ENCODE data around the gene CDK6. TPM values are rescaled to one million over a fixed set of nuclear protein-coding genes. Genes with fewer than 3 reads are reported as not detected.

Gene CDK6
- total and polyA plus RNA-seq, 10 of the 15 experiments (the other 5 are each of a cell fraction or from before 2014, with no cell fraction given), result 8.0 to 118 (median 45.8) TPM

DNA sequence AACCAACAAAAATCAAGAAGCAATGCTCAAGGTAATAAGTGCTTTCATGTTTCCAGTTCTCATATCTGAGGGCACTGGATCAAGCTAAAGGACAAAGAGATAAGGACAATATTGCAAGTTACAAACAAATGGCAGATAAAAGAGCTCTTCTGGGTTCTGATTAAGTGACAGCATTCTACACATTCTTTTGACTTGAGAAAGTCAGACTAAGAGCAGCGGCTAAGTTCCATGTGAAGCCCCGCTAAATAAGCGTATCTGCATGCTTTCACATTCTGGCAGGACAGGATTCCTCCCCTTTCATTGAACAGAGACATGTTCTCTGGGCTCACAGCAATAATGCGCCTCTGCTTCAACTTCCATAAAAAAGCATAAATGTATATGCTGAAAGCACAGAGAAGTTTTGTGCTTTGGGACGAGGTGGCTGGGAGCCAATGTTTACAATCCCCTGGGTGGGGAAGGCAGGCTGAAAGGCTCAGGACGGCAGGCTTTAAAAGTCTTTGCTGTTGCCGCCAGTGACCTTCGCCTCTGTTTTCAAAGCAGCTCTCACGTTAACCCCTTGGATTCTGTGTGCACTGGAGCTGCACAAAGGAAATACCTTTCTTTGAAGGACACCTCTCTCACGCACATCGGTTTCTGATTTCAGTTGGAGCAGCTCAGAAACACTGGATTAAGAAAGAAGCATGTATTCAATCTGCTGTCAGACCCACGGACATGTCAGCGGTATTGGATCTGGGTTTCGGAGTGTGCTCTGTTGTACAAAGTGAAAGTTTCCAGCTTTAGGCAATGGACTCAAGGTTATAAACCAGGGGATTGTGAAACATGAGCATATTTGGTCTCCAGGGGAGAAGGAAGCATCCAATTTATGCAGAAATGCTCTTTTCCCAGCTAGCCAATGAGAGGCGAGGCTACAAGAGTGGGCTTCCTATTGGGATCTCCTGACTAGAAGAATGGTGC, 140.8 kb downstream of the CDK6 start:
- 94% methylated on average over 15 of the region's 15 CpGs for WGBS (ENCODE audit: insufficient coverage, insufficient replicate concordance, low lambda C conversion rate, missing lambda C conversion rate)
- no TSS peak for BruUV-seq (replicated peaks)
- ATAC-seq, result no peak
- Histone ChIP-seq H4K20me1 (ENCODE audit: control insufficient read depth, insufficient read depth) (no peaks in the 10 kb centered on the region), H3K79me2 (ENCODE audit: control insufficient read depth, insufficient read depth, low read length) (peaks cover 1% of the 10 kb centered on the region), H3K36me3 (ENCODE audit: control insufficient read depth in 2 of 2, insufficient read depth in 2 of 2, low read length in 1 of 2) (peaks cover 0 to 8% of the 10 kb centered on the region in 2 experiments), H3K4me2 (ENCODE audit: control insufficient read depth, insufficient read depth) (no peak overlapping the region), H3K9me3 (replicated peaks; ENCODE audit: control insufficient read depth, insufficient read depth, low read length) (peaks cover 5% of the 10 kb centered on the region), H3K27ac (ENCODE audit: control insufficient read depth, insufficient read depth) (no peak overlapping the region), H2AFZ (ENCODE audit: control insufficient read depth, low read depth, low read length) (no peak overlapping the region), H3K27me3 (replicated peaks in 1 of 2; ENCODE audit: control insufficient read depth in 2 of 2, insufficient read depth in 2 of 2, low read length in 1 of 2) (no peaks in the 10 kb centered on the region), H3K4me3 (no peak overlapping the region), H3K9ac (ENCODE audit: control insufficient read depth, insufficient read depth, low read length) (no peak overlapping the region), H3K4me1 (ENCODE audit: control insufficient read depth, insufficient read depth, low read length) (no peaks in the 10 kb centered on the region)
- no peak for FAIRE-seq
- in situ Hi-C loops (cut with MboI) (loop anchor here (5.0 to 10.0 kb wide), 2 partner anchors 137 to 359 kb away; no protein-coding TSS in a partner anchor), intact Hi-C loops (cut with micrococcal nuclease; ENCODE audit: unreplicated experiment) (no loop called here)
- CTCF ChIA-PET, result interaction anchor here (0.6 to 1.5 kb wide), 3 partner anchors 138 to 359 kb away, joined by 3 to 5 read pairs (median 4); no protein-coding TSS in a partner anchor
- POLR2A ChIA-PET, result interaction anchor here (1.1 kb wide), 1 partner anchor 10 kb away, joined by 4 read pairs; no protein-coding TSS in a partner anchor
- no peak for DNase-seq (ENCODE audit: low read depth, low spot score)
- SMC1A ChIA-PET (ENCODE audit: uncharacterized antibody, unreplicated experiment), result interaction anchor here (0.7 to 2.8 kb wide), 12 partner anchors 8 to 136 kb away, joined by 3 to 8 read pairs (median 3); no protein-coding TSS in a partner anchor
- RAD21 ChIA-PET (ENCODE audit: unreplicated experiment), result interaction anchor here (1.1 to 3.5 kb wide), 2 partner anchors 75 to 137 kb away, joined by 6 to 23 read pairs; no protein-coding TSS in a partner anchor
- no peak for TF ChIP-seq KAT2A (conservative IDR thresholded peaks at IDR 0.05; ENCODE audit: control insufficient read depth, low read depth, low read length)
- no peak for TF ChIP-seq RELA (IDR thresholded peaks at IDR 0.05; ENCODE audit: borderline replicate concordance, partially characterized antibody)
- TF ChIP-seq NBN (IDR thresholded peaks at IDR 0.05), result no peak
- no peak for TF ChIP-seq SIN3A (IDR thresholded peaks at IDR 0.05; ENCODE audit: low read depth, low read length)
- no peak for TF ChIP-seq NR2C1 (IDR thresholded peaks at IDR 0.05)

DNA sequence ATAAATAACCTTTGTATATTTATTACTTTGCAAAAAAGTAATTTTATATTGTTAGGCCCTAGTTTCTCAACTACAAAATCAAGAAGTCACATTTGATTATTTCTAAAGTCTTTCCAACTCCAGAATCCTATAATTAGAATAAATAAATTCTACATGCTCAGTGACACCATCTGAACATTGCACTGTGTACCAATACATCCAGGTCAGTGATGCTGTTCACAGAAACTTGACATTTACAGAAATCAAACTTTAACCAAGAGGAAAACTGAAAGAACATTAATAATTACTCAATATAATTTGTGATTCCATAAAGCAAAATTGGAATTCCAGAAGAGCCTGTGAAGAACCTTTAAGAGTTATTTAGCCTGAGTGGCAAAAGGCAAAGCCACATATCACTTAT, 142.2 kb downstream of the CDK6 start:
- in situ Hi-C loops (cut with MboI) (loop anchor here (10.0 kb wide), 1 partner anchor 361 kb away; no protein-coding TSS in a partner anchor), intact Hi-C loops (cut with micrococcal nuclease; ENCODE audit: unreplicated experiment) (no loop called here)
- Histone ChIP-seq H4K20me1 (ENCODE audit: control insufficient read depth, insufficient read depth) (no peaks in the 10 kb centered on the region), H3K4me2 (ENCODE audit: control insufficient read depth, insufficient read depth) (no peak overlapping the region), H3K9me3 (replicated peaks; ENCODE audit: control insufficient read depth, insufficient read depth, low read length) (peaks cover 5% of the 10 kb centered on the region), H3K36me3 (ENCODE audit: control insufficient read depth in 2 of 2, insufficient read depth in 2 of 2, low read length in 1 of 2) (peaks cover 0 to 4% of the 10 kb centered on the region in 2 experiments), H3K9ac (ENCODE audit: control insufficient read depth, insufficient read depth, low read length) (no peak overlapping the region), H3K79me2 (ENCODE audit: control insufficient read depth, insufficient read depth, low read length) (peaks cover 1% of the 10 kb centered on the region), H3K27me3 (replicated peaks in 1 of 2; ENCODE audit: control insufficient read depth in 2 of 2, insufficient read depth in 2 of 2, low read length in 1 of 2) (no peaks in the 10 kb centered on the region), H3K4me3 (no peak overlapping the region), H3K27ac (ENCODE audit: control insufficient read depth, insufficient read depth) (no peak overlapping the region), H2AFZ (ENCODE audit: control insufficient read depth, low read depth, low read length) (no peak overlapping the region), H3K4me1 (ENCODE audit: control insufficient read depth, insufficient read depth, low read length) (no peaks in the 10 kb centered on the region)
- no peak for FAIRE-seq
- ChIA-PET CTCF (interaction anchor here (1.4 kb wide), 1 partner anchor 139 kb away, joined by 6 read pairs; no protein-coding TSS in a partner anchor), POLR2A (interaction anchor here (1.0 kb wide), 1 partner anchor 138 kb away, joined by 3 read pairs; no protein-coding TSS in a partner anchor), SMC1A (ENCODE audit: uncharacterized antibody, unreplicated experiment) (interaction anchor here (1.1 to 2.8 kb wide), 6 partner anchors 26 to 137 kb away, joined by 3 to 8 read pairs (median 4); no protein-coding TSS in a partner anchor), RAD21 (ENCODE audit: unreplicated experiment) (interaction anchor here (0.6 to 3.5 kb wide), 2 partner anchors 19 to 139 kb away, joined by 3 to 23 read pairs; no protein-coding TSS in a partner anchor)
- ATAC-seq, result no peak
- no TSS peak for BruUV-seq (replicated peaks)
- no peak for DNase-seq (ENCODE audit: low read depth, low spot score)
- no peak for TF ChIP-seq SMAD1 (IDR thresholded peaks at IDR 0.05; ENCODE audit: low read depth, partially characterized antibody)
- no peak for TF ChIP-seq NFYB (IDR thresholded peaks at IDR 0.05; ENCODE audit: insufficient read depth, low read depth, low read length)
- no peak for TF ChIP-seq HCFC1 (IDR thresholded peaks at IDR 0.05; ENCODE audit: low read length)
- no peak for TF ChIP-seq JUNB (IDR thresholded peaks at IDR 0.05)
- no peak for TF ChIP-seq IKZF1 (conservative IDR thresholded peaks at IDR 0.05)
- TF ChIP-seq SMC3 (IDR thresholded peaks at IDR 0.05; ENCODE audit: borderline replicate concordance, low read length), result no peak
- TF ChIP-seq BHLHE40 (IDR thresholded peaks at IDR 0.05; ENCODE audit: borderline replicate concordance in 1 of 2, low read depth in 2 of 2, low read length in 1 of 2), result no peak
- TF ChIP-seq MYC (IDR thresholded peaks at IDR 0.05; ENCODE audit: insufficient read depth, insufficient read length, insufficient replicate concordance, low read length, severe bottlenecking), result no peak
- no peak for TF ChIP-seq SP1 (IDR thresholded peaks at IDR 0.05; ENCODE audit: low read depth, low read length)
- no peak for TF ChIP-seq ZNF622 (IDR thresholded peaks at IDR 0.05)
- TF ChIP-seq, protein P1, sequence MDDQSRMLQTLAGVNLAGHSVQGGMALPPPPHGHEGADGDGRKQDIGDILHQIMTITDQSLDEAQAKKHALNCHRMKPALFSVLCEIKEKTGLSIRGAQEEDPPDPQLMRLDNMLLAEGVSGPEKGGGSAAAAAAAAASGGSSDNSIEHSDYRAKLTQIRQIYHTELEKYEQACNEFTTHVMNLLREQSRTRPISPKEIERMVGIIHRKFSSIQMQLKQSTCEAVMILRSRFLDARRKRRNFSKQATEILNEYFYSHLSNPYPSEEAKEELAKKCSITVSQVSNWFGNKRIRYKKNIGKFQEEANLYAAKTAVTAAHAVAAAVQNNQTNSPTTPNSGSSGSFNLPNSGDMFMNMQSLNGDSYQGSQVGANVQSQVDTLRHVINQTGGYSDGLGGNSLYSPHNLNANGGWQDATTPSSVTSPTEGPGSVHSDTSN (IDR thresholded peaks at IDR 0.05; ENCODE audit: insufficient replicate concordance, low read depth, low read length), result no peak

Measured in GM12878 (cell line).